Measurements from ENCODE around the gene KCNJ10. TPM values are rescaled to one million over a fixed set of nuclear protein-coding genes. Genes with fewer than 3 reads are reported as not detected.

Gene KCNJ10
- total RNA-seq, 2 donors from 2014 or later: 0.37 to 0.65 TPM

- H3K4me3 Mint-ChIP-seq: no peak overlapping the region
- H3K36me3 Mint-ChIP-seq (ENCODE audit: insufficient read depth in 2 of 2): no peaks in the 10 kb centered on the region
- H3K4me1 Mint-ChIP-seq (ENCODE audit: low read depth): peaks cover 10% of the 10 kb centered on the region
- peaks cover 4% of the 10 kb centered on the region for H3K27me3 Mint-ChIP-seq (ENCODE audit: low read depth)
- ATAC-seq (replicated peaks in 1 of 2): no peak
- no peaks in the 10 kb centered on the region for H3K9me3 Mint-ChIP-seq
- H3K27ac Mint-ChIP-seq: no peak overlapping the region
- no peak for DNase-seq
Observed at GRCh38 chr1:159990005-159990404, 80.0 kb downstream of the KCNJ10 start.

GRCh38 chr1:159989581-159989980 lies 80.4 kb downstream of the KCNJ10 start:
- H3K27me3 Mint-ChIP-seq (ENCODE audit: low read depth): peaks cover 6% of the 10 kb centered on the region
- H3K4me3 Mint-ChIP-seq: no peak overlapping the region
- no peaks in the 10 kb centered on the region for H3K9me3 Mint-ChIP-seq
- DNase-seq (no peak), ATAC-seq (replicated peaks in 1 of 2) (no peak)
- no peaks in the 10 kb centered on the region for H3K36me3 Mint-ChIP-seq (ENCODE audit: insufficient read depth in 2 of 2)
- H3K4me1 Mint-ChIP-seq (ENCODE audit: low read depth): peaks cover 10% of the 10 kb centered on the region
- H3K27ac Mint-ChIP-seq: no peak overlapping the region

- peaks cover 15% of the 10 kb centered on the region for H3K27me3 Mint-ChIP-seq (ENCODE audit: low read depth)
- no peak overlapping the region for H3K27ac Mint-ChIP-seq
Observed at GRCh38 chr1:159988006-159988405, 82.0 kb downstream of the KCNJ10 start.

GRCh38 chr1:159987186-159987585 lies 82.8 kb downstream of the KCNJ10 start:
- peaks cover 10% of the 10 kb centered on the region for H3K4me1 Mint-ChIP-seq (ENCODE audit: low read depth)
- DNase-seq (no peak), ATAC-seq (replicated peaks in 1 of 2) (no peak)
- H3K27ac Mint-ChIP-seq: no peak overlapping the region
- H3K36me3 Mint-ChIP-seq (ENCODE audit: insufficient read depth in 2 of 2): no peaks in the 10 kb centered on the region
- no peak overlapping the region for H3K4me3 Mint-ChIP-seq
- no peaks in the 10 kb centered on the region for H3K9me3 Mint-ChIP-seq
- peaks cover 19% of the 10 kb centered on the region for H3K27me3 Mint-ChIP-seq (ENCODE audit: low read depth)

More at GRCh38 chr1:159988006-159988405, 82.0 kb downstream of the KCNJ10 start:
- ATAC-seq (replicated peaks in 1 of 2) (no peak), DNase-seq (no peak)
- H3K4me3 Mint-ChIP-seq: no peak overlapping the region
- H3K4me1 Mint-ChIP-seq (ENCODE audit: low read depth): peaks cover 10% of the 10 kb centered on the region
- no peaks in the 10 kb centered on the region for H3K9me3 Mint-ChIP-seq
- no peaks in the 10 kb centered on the region for H3K36me3 Mint-ChIP-seq (ENCODE audit: insufficient read depth in 2 of 2)

GRCh38 chr1:159986531-159986930 lies 83.4 kb downstream of the KCNJ10 start:
- H3K27ac Mint-ChIP-seq: no peak overlapping the region

GRCh38 chr1:159986093-159986492 lies 83.9 kb downstream of the KCNJ10 start:
- no peak for DNase-seq
- H3K9me3 Mint-ChIP-seq: no peaks in the 10 kb centered on the region
- no peak overlapping the region for H3K27ac Mint-ChIP-seq
- H3K4me1 Mint-ChIP-seq (ENCODE audit: low read depth): peaks cover 1% of the 10 kb centered on the region
- ATAC-seq (replicated peaks in 1 of 2): no peak
- no peak overlapping the region for H3K4me3 Mint-ChIP-seq
- H3K36me3 Mint-ChIP-seq (ENCODE audit: insufficient read depth in 2 of 2): no peaks in the 10 kb centered on the region
- H3K27me3 Mint-ChIP-seq (ENCODE audit: low read depth): peaks cover 27% of the 10 kb centered on the region

More at GRCh38 chr1:159986531-159986930, 83.4 kb downstream of the KCNJ10 start:
- Mint-ChIP-seq H3K36me3 (ENCODE audit: insufficient read depth in 2 of 2) (no peaks in the 10 kb centered on the region), H3K4me3 (no peak overlapping the region), H3K4me1 (ENCODE audit: low read depth) (peaks cover 5% of the 10 kb centered on the region), H3K9me3 (no peaks in the 10 kb centered on the region), H3K27me3 (ENCODE audit: low read depth) (peaks cover 25% of the 10 kb centered on the region)
- ATAC-seq (replicated peaks in 1 of 2) (no peak), DNase-seq (no peak)

- H3K4me3 Mint-ChIP-seq: no peak overlapping the region
- DNase-seq (no peak), ATAC-seq (replicated peaks in 1 of 2) (no peak)
- no peak overlapping the region for H3K27ac Mint-ChIP-seq
- H3K4me1 Mint-ChIP-seq (ENCODE audit: low read depth): no peaks in the 10 kb centered on the region
- no peaks in the 10 kb centered on the region for H3K9me3 Mint-ChIP-seq
- H3K27me3 Mint-ChIP-seq (ENCODE audit: low read depth): peaks cover 27% of the 10 kb centered on the region
- no peaks in the 10 kb centered on the region for H3K36me3 Mint-ChIP-seq (ENCODE audit: insufficient read depth in 2 of 2)
Observed at GRCh38 chr1:159985473-159985872, 84.5 kb downstream of the KCNJ10 start.

- Mint-ChIP-seq H3K27ac (no peak overlapping the region), H3K27me3 (ENCODE audit: low read depth) (peaks cover 38% of the 10 kb centered on the region), H3K9me3 (no peaks in the 10 kb centered on the region), H3K36me3 (ENCODE audit: insufficient read depth in 2 of 2) (no peaks in the 10 kb centered on the region), H3K4me3 (no peak overlapping the region), H3K4me1 (ENCODE audit: low read depth) (no peaks in the 10 kb centered on the region)
- DNase-seq (no peak), ATAC-seq (replicated peaks in 1 of 2) (no peak)
Observed at GRCh38 chr1:159983681-159984080, 86.3 kb downstream of the KCNJ10 start.

- ATAC-seq (replicated peaks in 1 of 2) (no peak), DNase-seq (no peak)
- Mint-ChIP-seq H3K9me3 (no peaks in the 10 kb centered on the region), H3K4me3 (no peak overlapping the region), H3K4me1 (ENCODE audit: low read depth) (no peaks in the 10 kb centered on the region), H3K27me3 (ENCODE audit: low read depth) (peaks cover 42% of the 10 kb centered on the region), H3K27ac (no peak overlapping the region), H3K36me3 (ENCODE audit: insufficient read depth in 2 of 2) (no peaks in the 10 kb centered on the region)
Observed at GRCh38 chr1:159982280-159982679, 87.7 kb downstream of the KCNJ10 start.

- DNase-seq (no peak), ATAC-seq (replicated peaks in 1 of 2) (no peak)
- Mint-ChIP-seq H3K36me3 (ENCODE audit: insufficient read depth in 2 of 2) (no peaks in the 10 kb centered on the region), H3K4me3 (no peak overlapping the region), H3K4me1 (ENCODE audit: low read depth) (no peaks in the 10 kb centered on the region), H3K9me3 (no peaks in the 10 kb centered on the region), H3K27ac (no peak overlapping the region), H3K27me3 (ENCODE audit: low read depth) (peaks cover 50% of the 10 kb centered on the region)
Observed at GRCh38 chr1:159981351-159982055, 88.5 kb downstream of the KCNJ10 start.

GRCh38 chr1:159980786-159981185 lies 89.2 kb downstream of the KCNJ10 start:
- Mint-ChIP-seq H3K4me1 (ENCODE audit: low read depth) (no peaks in the 10 kb centered on the region), H3K36me3 (ENCODE audit: insufficient read depth in 2 of 2) (no peaks in the 10 kb centered on the region), H3K9me3 (no peaks in the 10 kb centered on the region), H3K27me3 (ENCODE audit: low read depth) (peaks cover 51% of the 10 kb centered on the region), H3K4me3 (no peak overlapping the region), H3K27ac (no peak overlapping the region)
- ATAC-seq (replicated peaks in 1 of 2): no peak
- no peak for DNase-seq

- Mint-ChIP-seq H3K36me3 (ENCODE audit: insufficient read depth in 2 of 2) (no peaks in the 10 kb centered on the region), H3K27me3 (ENCODE audit: low read depth) (peaks cover 48% of the 10 kb centered on the region), H3K4me1 (ENCODE audit: low read depth) (no peaks in the 10 kb centered on the region), H3K9me3 (no peaks in the 10 kb centered on the region), H3K4me3 (no peak overlapping the region), H3K27ac (no peak overlapping the region)
- ATAC-seq (replicated peaks in 1 of 2) (no peak), DNase-seq (no peak)
Observed at GRCh38 chr1:159980076-159980475, 89.9 kb downstream of the KCNJ10 start.

- H3K27me3 Mint-ChIP-seq (ENCODE audit: low read depth): peaks cover 45% of the 10 kb centered on the region
- H3K9me3 Mint-ChIP-seq: no peaks in the 10 kb centered on the region
- DNase-seq: no peak
- H3K4me3 Mint-ChIP-seq: no peak overlapping the region
- H3K27ac Mint-ChIP-seq: no peak overlapping the region
- no peaks in the 10 kb centered on the region for H3K4me1 Mint-ChIP-seq (ENCODE audit: low read depth)
- no peak for ATAC-seq (replicated peaks in 1 of 2)
- H3K36me3 Mint-ChIP-seq (ENCODE audit: insufficient read depth in 2 of 2): no peaks in the 10 kb centered on the region
Observed at GRCh38 chr1:159979257-159979656, 90.7 kb downstream of the KCNJ10 start.

- H3K27ac Mint-ChIP-seq: no peak overlapping the region
- H3K36me3 Mint-ChIP-seq (ENCODE audit: insufficient read depth in 2 of 2): no peaks in the 10 kb centered on the region
- H3K4me1 Mint-ChIP-seq (ENCODE audit: low read depth): no peaks in the 10 kb centered on the region
- no peak for ATAC-seq (replicated peaks in 1 of 2)
- H3K4me3 Mint-ChIP-seq: no peak overlapping the region
- DNase-seq: no peak
- H3K9me3 Mint-ChIP-seq: no peaks in the 10 kb centered on the region
- H3K27me3 Mint-ChIP-seq (ENCODE audit: low read depth): peaks cover 36% of the 10 kb centered on the region
Observed at GRCh38 chr1:159978107-159978398, 91.9 kb downstream of the KCNJ10 start.
